ENCODE data around the gene PWP1.

DNA sequence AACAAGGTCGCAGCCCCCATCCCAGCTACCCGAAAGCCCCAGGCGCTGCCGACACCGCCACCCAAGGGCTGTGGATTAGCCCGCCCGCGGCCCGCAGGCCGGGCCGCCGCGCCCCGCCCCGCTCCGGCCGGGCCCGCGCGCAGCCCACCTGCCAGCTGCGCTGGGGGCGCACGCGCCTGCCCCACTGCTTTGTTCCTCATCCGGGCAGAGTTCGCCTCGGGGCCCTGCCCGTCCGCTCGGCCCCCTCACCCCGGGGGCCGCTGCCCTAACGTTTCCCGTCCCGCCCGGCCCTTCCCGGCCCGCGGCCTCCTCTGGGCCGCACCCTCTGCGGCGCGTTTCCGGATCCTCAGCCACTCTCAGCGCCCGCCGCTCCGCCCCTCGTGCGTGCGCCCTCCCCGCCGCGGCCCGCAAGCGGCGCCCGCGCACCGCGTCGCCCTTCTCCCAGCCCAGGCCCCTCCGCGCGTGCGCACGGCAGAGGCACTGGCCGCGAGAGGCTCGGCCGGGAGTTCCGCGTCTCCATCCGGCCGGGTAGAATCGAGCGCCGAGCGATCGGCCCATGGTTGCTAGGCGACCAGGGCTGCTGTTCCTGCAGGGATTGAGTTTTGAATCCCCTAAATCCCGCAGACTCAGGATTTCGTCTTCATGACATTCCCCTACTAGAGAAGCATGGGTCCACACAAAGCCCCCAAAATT, 75.4 kb downstream of the PWP1 start, which contains the start of gene PRDM4:
- TF ChIP-seq, protein P1, sequence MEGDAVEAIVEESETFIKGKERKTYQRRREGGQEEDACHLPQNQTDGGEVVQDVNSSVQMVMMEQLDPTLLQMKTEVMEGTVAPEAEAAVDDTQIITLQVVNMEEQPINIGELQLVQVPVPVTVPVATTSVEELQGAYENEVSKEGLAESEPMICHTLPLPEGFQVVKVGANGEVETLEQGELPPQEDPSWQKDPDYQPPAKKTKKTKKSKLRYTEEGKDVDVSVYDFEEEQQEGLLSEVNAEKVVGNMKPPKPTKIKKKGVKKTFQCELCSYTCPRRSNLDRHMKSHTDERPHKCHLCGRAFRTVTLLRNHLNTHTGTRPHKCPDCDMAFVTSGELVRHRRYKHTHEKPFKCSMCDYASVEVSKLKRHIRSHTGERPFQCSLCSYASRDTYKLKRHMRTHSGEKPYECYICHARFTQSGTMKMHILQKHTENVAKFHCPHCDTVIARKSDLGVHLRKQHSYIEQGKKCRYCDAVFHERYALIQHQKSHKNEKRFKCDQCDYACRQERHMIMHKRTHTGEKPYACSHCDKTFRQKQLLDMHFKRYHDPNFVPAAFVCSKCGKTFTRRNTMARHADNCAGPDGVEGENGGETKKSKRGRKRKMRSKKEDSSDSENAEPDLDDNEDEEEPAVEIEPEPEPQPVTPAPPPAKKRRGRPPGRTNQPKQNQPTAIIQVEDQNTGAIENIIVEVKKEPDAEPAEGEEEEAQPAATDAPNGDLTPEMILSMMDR (IDR thresholded peaks at IDR 0.05), result peak in 2 of 3 experiments; percentile 14 to 32
- peak; percentile 32 for TF ChIP-seq POLR2A (IDR thresholded peaks at IDR 0.05)
